ENCODE results near the gene GDF9. TPM values are rescaled to one million over a fixed set of nuclear protein-coding genes. Genes with fewer than 3 reads are reported as not detected.
"Not testable (repeated sequence)": the region's sequence is repeated elsewhere in the genome, so short reads cannot be mapped to it uniquely, and the experiment has no call there.

GDF9 gene
- total and polyA plus RNA-seq, 4 donors, result 0.69 to 2.0 (median 1.0) TPM

DNA sequence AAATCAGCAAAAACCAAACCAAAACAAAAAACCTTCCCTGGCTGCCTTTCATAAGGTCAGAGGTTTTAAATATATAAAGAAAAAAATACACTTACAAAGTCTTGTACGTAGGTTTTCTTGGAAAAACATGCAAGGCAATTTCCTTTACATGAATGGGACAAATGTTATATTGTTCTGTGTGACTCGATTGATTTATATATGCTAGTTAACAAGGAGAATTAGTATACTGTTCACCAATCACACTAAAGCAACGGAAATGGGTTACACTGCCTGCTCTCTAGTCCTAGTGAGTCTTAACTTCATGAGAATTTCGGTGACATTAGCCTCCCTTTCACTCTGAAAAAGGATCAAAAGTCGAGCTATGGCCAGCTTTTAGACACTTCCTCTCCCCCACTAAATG is 5.5 kb downstream of the GDF9 start:
- WGBS (ENCODE audit: insufficient coverage), result 72% methylated on average over 3 of the region's 5 CpGs
- no peaks in the 10 kb centered on the region for H3K27me3 ChIP-seq (ENCODE audit: control insufficient read depth, insufficient read depth, low read length)
- peaks cover 4% of the 10 kb centered on the region for H3K4me1 ChIP-seq (ENCODE audit: control insufficient read depth, insufficient read depth, low read length)
- no peaks in the 10 kb centered on the region for H3K9me3 ChIP-seq (ENCODE audit: control insufficient read depth, insufficient read depth, low read length)
- DNase-seq (ENCODE audit: low read depth in 4 of 6, low spot score in 6 of 6), result no peak
- no peaks in the 10 kb centered on the region for H3K36me3 ChIP-seq (ENCODE audit: control insufficient read depth, insufficient read depth, low read length)
- H3K4me3 ChIP-seq (ENCODE audit: low read depth, low read length), result no peak overlapping the region
- H3K27ac ChIP-seq (ENCODE audit: low read depth, low read length), result no peak overlapping the region

DNA sequence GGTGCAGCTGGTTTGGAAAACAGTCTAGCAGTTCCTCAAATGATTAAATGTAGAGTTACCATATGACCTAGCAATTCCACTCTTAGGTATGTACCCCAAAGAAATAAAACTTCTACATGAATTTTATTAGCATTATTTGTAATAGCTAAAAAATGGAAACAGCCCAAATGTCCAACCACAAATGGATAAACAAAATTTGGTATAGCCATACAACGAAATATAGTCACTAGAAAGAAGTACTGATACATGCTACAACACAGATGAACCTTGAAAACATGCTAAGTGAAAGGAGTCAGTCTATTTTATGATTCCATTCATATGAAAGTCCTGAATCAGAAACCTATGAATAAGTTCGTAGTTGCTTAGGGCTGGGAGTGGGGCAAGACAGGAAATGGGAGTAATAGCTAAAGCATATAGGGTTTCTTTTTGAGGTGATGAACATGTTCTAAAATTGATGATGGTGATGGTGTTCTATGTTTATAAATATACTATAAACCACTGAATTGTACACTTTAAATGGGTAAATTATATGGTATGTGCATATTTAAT is 6.3 kb downstream of the GDF9 start:
- H3K36me3 ChIP-seq (ENCODE audit: control insufficient read depth, insufficient read depth, low read length), result no peaks in the 10 kb centered on the region
- H3K9me3 ChIP-seq (ENCODE audit: control insufficient read depth, insufficient read depth, low read length), result no peaks in the 10 kb centered on the region
- no peak overlapping the region for H3K27ac ChIP-seq (ENCODE audit: low read depth, low read length)
- H3K4me3 ChIP-seq (ENCODE audit: low read depth, low read length), result no peak overlapping the region
- H3K4me1 ChIP-seq (ENCODE audit: control insufficient read depth, insufficient read depth, low read length), result no peaks in the 10 kb centered on the region
- DNase-seq (ENCODE audit: low read depth in 4 of 6, low spot score in 6 of 6), result no peak
- H3K27me3 ChIP-seq (ENCODE audit: control insufficient read depth, insufficient read depth, low read length), result no peaks in the 10 kb centered on the region
- no CpG with 5 or more reads among the region's 2 CpGs for WGBS (ENCODE audit: insufficient coverage)

DNA sequence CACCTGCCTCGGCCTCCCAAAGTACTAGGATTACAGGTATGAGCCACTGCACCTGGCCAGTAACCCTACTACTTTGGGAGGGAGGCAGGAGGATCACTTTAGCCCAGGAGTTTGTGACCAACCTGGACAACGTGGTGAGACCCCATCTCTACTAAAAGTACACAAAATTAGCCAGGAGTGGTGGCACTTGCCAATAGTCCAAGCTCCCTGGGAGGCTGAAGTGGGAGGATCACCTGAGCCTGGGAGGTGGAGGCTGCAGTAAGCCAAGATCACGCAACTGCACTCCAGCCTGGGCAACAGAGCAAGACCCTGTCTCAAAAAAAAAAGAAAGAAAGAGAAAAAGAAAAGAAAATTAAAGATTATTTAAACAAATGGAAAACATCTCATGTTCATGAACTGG is 10.3 kb downstream of the GDF9 start:
- H3K4me1 ChIP-seq (ENCODE audit: control insufficient read depth, insufficient read depth, low read length), result no peaks in the 10 kb centered on the region
- 86% methylated on average over 1 of the region's 3 CpGs for WGBS (ENCODE audit: insufficient coverage)
- no peak overlapping the region for H3K27ac ChIP-seq (ENCODE audit: low read depth, low read length)
- H3K36me3 ChIP-seq (ENCODE audit: control insufficient read depth, insufficient read depth, low read length), result no peaks in the 10 kb centered on the region
- H3K4me3 ChIP-seq (ENCODE audit: low read depth, low read length), result no peak overlapping the region
- no peaks in the 10 kb centered on the region for H3K27me3 ChIP-seq (ENCODE audit: control insufficient read depth, insufficient read depth, low read length)
- no peak for DNase-seq (ENCODE audit: low read depth in 4 of 6, low spot score in 6 of 6)
- H3K9me3 ChIP-seq (ENCODE audit: control insufficient read depth, insufficient read depth, low read length), result no peaks in the 10 kb centered on the region

DNA sequence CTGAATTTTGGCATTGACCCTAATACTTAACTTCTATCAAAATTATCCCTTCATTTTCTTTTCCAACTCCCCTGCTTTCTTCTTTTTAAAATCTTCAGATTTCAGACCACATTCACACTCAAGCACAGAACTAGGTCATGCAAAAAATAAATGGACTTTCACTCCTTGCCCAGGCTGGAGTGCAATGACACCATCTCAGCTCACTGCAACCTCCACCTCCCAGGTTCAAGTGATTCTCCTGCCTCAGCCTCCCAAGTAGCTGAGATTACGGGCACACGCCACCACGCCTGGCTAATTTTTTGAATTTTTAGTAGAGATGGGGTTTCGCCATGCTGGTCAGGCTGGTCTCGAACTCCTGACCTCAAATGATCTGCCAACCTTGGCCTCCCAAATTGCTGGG is 11.3 kb downstream of the GDF9 start:
- 95% methylated on average over 5 of the region's 5 CpGs for WGBS (ENCODE audit: insufficient coverage)
- DNase-seq (ENCODE audit: low read depth in 4 of 6, low spot score in 6 of 6); H3K4me3 ChIP-seq (ENCODE audit: low read depth, low read length); H3K9me3 ChIP-seq (ENCODE audit: control insufficient read depth, insufficient read depth, low read length); H3K27ac ChIP-seq (ENCODE audit: low read depth, low read length); H3K27me3 ChIP-seq (ENCODE audit: control insufficient read depth, insufficient read depth, low read length); H3K36me3 ChIP-seq (ENCODE audit: control insufficient read depth, insufficient read depth, low read length); H3K4me1 ChIP-seq (ENCODE audit: control insufficient read depth, insufficient read depth, low read length): not testable (repeated sequence)

DNA sequence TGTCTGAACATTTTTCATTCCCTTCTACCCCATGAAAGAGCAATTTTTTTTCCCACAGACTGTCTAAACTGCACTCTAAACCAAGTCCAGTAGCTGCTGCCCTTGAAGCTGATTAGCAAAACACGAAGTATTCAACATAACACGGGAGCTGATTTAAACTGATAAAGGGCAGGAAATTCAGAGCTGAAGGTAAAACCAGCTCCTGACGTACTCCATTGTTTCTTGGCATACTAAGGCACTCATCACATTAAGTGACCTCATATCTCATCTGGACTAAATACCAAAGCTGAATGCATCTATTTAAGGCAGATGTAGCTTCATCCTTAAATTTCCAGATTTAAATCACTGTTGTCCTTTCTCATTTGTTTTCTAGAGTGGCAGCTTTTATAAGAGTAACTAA is 12.0 kb downstream of the GDF9 start:
- no peak overlapping the region for H3K27ac ChIP-seq (ENCODE audit: low read depth, low read length)
- no peak overlapping the region for H3K4me3 ChIP-seq (ENCODE audit: low read depth, low read length)
- H3K27me3 ChIP-seq (ENCODE audit: control insufficient read depth, insufficient read depth, low read length), result no peaks in the 10 kb centered on the region
- no peak for DNase-seq (ENCODE audit: low read depth in 4 of 6, low spot score in 6 of 6)
- no peaks in the 10 kb centered on the region for H3K9me3 ChIP-seq (ENCODE audit: control insufficient read depth, insufficient read depth, low read length)
- WGBS (ENCODE audit: insufficient coverage), result 30% methylated on average over 1 of the region's 3 CpGs
- no peaks in the 10 kb centered on the region for H3K36me3 ChIP-seq (ENCODE audit: control insufficient read depth, insufficient read depth, low read length)
- no peaks in the 10 kb centered on the region for H3K4me1 ChIP-seq (ENCODE audit: control insufficient read depth, insufficient read depth, low read length)

DNA sequence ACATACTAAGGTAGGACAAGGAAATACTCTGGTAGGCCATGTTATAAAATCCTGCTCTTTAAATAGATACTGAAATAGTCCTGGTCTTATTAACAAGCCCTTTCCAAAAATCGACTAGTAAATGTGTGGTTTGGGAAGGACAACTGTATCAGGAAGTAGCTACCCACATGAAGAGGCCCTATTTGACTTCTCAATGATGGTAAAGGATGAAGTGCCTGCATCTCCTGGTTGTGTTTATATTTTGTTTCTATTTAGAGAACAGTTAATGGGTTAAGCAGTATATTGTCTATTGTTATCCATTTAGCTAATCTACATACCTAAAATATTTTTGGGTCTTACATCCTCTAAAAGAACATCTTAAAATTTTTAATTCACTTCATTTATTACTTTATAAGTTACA is 12.5 kb downstream of the GDF9 start:
- Histone ChIP-seq H3K36me3 (ENCODE audit: control insufficient read depth, insufficient read depth, low read length) (no peaks in the 10 kb centered on the region), H3K4me1 (ENCODE audit: control insufficient read depth, insufficient read depth, low read length) (no peaks in the 10 kb centered on the region), H3K27me3 (ENCODE audit: control insufficient read depth, insufficient read depth, low read length) (no peaks in the 10 kb centered on the region), H3K4me3 (ENCODE audit: low read depth, low read length) (no peak overlapping the region), H3K9me3 (ENCODE audit: control insufficient read depth, insufficient read depth, low read length) (no peaks in the 10 kb centered on the region), H3K27ac (ENCODE audit: low read depth, low read length) (no peak overlapping the region)
- no CpG with 5 or more reads among the region's 1 CpG for WGBS (ENCODE audit: insufficient coverage)
- DNase-seq (ENCODE audit: low read depth in 4 of 6, low spot score in 6 of 6), result no peak

DNA sequence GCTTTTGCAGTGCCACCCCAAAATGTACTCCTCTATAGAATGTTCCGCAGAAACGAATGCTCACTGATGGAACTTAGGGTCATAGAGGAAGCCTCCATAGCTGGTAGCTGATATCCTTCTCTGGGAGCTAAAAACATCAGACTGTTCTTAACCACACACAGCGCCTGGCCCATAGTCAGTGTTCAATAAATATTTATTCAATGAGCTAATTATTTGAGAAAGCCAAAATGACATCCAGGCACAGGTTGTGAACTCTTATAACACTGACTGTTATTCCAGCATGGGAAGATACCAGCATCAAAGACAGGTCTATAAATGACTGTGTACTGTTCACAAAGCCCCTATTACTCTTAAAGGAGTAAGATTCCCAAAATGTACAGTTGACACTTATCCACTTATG is 12.9 kb downstream of the GDF9 start:
- WGBS (ENCODE audit: insufficient coverage), result no CpG with 5 or more reads among the region's 3 CpGs

DNA sequence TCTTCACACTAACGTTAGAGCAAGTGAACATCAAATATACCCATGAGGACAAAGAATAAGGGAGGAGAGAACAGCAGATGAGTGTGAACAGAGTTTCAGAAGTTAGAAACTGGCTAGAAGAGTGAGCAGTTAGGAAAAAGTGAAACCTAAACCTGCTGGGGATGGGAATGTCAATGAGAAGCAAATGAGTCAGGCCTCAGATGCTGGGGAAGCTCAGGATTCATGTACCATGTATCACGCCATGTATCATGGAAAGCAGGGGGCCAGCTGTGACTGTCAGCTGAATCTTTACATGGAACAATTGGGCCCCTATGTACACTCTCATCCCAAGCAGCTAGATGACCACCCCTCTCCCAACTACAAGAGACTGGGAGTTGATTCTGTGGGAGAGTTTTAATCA is 16.2 kb downstream of the GDF9 start:
- no peaks in the 10 kb centered on the region for H3K36me3 ChIP-seq (ENCODE audit: control insufficient read depth, insufficient read depth, low read length)
- no peaks in the 10 kb centered on the region for H3K4me1 ChIP-seq (ENCODE audit: control insufficient read depth, insufficient read depth, low read length)
- WGBS (ENCODE audit: insufficient coverage), result 71% methylated on average over 1 of the region's 2 CpGs
- H3K9me3 ChIP-seq (ENCODE audit: control insufficient read depth, insufficient read depth, low read length), result no peaks in the 10 kb centered on the region
- H3K27ac ChIP-seq (ENCODE audit: low read depth, low read length), result no peak overlapping the region
- no peaks in the 10 kb centered on the region for H3K27me3 ChIP-seq (ENCODE audit: control insufficient read depth, insufficient read depth, low read length)
- DNase-seq (ENCODE audit: low read depth in 4 of 6, low spot score in 6 of 6), result no peak
- H3K4me3 ChIP-seq (ENCODE audit: low read depth, low read length), result no peak overlapping the region

More for the DNA sequence above, 12.9 kb downstream of the GDF9 start:
- DNase-seq (ENCODE audit: low read depth in 4 of 6, low spot score in 6 of 6), result no peak
- Histone ChIP-seq H3K4me1 (ENCODE audit: control insufficient read depth, insufficient read depth, low read length) (no peaks in the 10 kb centered on the region), H3K27me3 (ENCODE audit: control insufficient read depth, insufficient read depth, low read length) (no peaks in the 10 kb centered on the region), H3K36me3 (ENCODE audit: control insufficient read depth, insufficient read depth, low read length) (no peaks in the 10 kb centered on the region), H3K9me3 (ENCODE audit: control insufficient read depth, insufficient read depth, low read length) (no peaks in the 10 kb centered on the region), H3K4me3 (ENCODE audit: low read depth, low read length) (no peak overlapping the region), H3K27ac (ENCODE audit: low read depth, low read length) (no peak overlapping the region)

DNA sequence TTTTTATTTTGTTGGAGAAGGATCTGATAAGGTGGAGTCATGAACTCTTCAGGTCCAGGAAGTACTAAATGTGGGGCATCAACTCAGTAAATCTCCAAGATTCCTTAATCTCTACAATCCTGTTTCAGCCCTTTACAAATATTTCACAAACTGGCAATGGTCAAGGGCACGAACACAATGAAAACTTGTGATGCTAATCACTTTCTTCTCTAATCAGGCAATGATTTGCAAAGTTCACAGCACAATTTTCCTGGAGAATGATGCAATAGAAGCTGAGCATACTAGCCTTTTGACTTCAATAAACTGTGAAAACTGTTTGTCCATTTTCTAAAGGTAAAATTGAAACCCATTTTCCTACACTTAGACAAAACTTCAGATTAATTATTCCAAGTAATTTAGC is 16.9 kb downstream of the GDF9 start:
- DNase-seq (ENCODE audit: low read depth in 4 of 6, low spot score in 6 of 6), result no peak
- H3K27me3 ChIP-seq (ENCODE audit: control insufficient read depth, insufficient read depth, low read length), result no peaks in the 10 kb centered on the region
- 71% methylated on average over 1 of the region's 1 CpG for WGBS (ENCODE audit: insufficient coverage)

DNA sequence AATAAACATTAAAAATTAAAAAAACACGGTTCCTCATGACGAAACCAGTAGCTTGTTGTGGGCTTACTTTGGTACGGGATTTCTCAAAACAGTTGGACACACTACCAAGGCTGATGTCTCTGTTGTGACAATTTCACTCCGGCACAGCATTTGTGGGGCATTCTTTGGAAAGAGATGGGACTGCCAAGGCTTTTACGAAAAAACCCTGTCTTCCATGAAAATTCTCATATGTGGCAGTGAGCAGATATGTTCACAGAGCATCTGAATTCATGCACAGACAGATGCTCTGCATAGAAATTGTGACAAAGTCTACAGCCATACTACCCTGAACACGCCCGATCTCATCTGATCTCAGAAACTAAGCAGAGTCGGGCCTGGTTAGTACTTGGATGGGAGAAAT is 18.0 kb downstream of the GDF9 start:
- no peak overlapping the region for H3K27ac ChIP-seq (ENCODE audit: low read depth, low read length)
- peak in 1 of 6 donors; percentile 58 for DNase-seq (ENCODE audit: low read depth in 4 of 6, low spot score in 6 of 6)
- H3K27me3 ChIP-seq (ENCODE audit: control insufficient read depth, insufficient read depth, low read length), result no peaks in the 10 kb centered on the region
- no peak overlapping the region for H3K4me3 ChIP-seq (ENCODE audit: low read depth, low read length)
- WGBS (ENCODE audit: insufficient coverage), result 97% methylated on average over 3 of the region's 8 CpGs
- no peaks in the 10 kb centered on the region for H3K4me1 ChIP-seq (ENCODE audit: control insufficient read depth, insufficient read depth, low read length)
- no peaks in the 10 kb centered on the region for H3K36me3 ChIP-seq (ENCODE audit: control insufficient read depth, insufficient read depth, low read length)
- no peaks in the 10 kb centered on the region for H3K9me3 ChIP-seq (ENCODE audit: control insufficient read depth, insufficient read depth, low read length)

More for the DNA sequence above, 16.9 kb downstream of the GDF9 start:
- H3K4me3 ChIP-seq (ENCODE audit: low read depth, low read length), result no peak overlapping the region
- H3K36me3 ChIP-seq (ENCODE audit: control insufficient read depth, insufficient read depth, low read length), result no peaks in the 10 kb centered on the region
- H3K4me1 ChIP-seq (ENCODE audit: control insufficient read depth, insufficient read depth, low read length), result no peaks in the 10 kb centered on the region
- H3K27ac ChIP-seq (ENCODE audit: low read depth, low read length), result no peak overlapping the region
- H3K9me3 ChIP-seq (ENCODE audit: control insufficient read depth, insufficient read depth, low read length), result no peaks in the 10 kb centered on the region

All from spinal cord (tissue), 10 donors.